ENCODE data around the gene VAMP5.
A peak's percentile ranks its signal among the peaks of the same experiment; 100 is the strongest.
"Not testable (repeated sequence)": the region's sequence is repeated elsewhere in the genome, so short reads cannot be mapped to it uniquely, and the experiment has no call there.

The VAMP5 gene

DNA sequence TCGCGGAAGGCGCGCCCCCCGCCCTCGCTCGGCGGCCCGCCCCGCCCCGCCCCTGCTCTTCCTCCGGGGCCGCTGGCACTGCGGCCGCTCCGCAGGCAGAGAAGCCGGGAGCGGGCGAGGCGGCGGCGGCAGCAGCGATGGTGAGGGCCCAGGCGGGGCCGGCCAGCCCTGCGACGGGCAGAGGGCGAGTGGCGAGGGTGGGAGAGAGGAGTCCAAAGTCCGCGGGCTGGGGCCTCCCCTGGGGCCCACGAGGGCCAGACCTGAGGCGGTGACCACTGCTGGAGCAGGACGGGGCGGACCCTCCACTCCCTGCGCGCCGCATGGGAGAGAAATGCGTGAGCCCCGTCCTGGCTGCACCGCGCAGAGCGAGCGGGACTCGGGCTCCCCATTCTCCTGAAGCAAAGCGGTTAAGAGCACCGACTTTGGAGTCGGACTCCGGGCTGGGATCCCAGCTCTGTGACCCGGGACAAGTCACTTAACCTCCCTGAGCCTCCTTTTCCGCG lies at the start of gene VAMP5:
VAMP5 (plus strand) TSS at position 78 of the 503 bp plus-strand sequence; CDS start at position 138, 60 bp downstream.
- DNase-seq (ENCODE audit: low spot score): no peak

- no peak for DNase-seq (ENCODE audit: low spot score)
Measured at GRCh38 chr2:85534881-85535280, 49.4 kb upstream of the VAMP5 start.

GRCh38 chr2:85536479-85536878 lies 47.8 kb upstream of the VAMP5 start:
- no peak for DNase-seq (ENCODE audit: low spot score)

DNA sequence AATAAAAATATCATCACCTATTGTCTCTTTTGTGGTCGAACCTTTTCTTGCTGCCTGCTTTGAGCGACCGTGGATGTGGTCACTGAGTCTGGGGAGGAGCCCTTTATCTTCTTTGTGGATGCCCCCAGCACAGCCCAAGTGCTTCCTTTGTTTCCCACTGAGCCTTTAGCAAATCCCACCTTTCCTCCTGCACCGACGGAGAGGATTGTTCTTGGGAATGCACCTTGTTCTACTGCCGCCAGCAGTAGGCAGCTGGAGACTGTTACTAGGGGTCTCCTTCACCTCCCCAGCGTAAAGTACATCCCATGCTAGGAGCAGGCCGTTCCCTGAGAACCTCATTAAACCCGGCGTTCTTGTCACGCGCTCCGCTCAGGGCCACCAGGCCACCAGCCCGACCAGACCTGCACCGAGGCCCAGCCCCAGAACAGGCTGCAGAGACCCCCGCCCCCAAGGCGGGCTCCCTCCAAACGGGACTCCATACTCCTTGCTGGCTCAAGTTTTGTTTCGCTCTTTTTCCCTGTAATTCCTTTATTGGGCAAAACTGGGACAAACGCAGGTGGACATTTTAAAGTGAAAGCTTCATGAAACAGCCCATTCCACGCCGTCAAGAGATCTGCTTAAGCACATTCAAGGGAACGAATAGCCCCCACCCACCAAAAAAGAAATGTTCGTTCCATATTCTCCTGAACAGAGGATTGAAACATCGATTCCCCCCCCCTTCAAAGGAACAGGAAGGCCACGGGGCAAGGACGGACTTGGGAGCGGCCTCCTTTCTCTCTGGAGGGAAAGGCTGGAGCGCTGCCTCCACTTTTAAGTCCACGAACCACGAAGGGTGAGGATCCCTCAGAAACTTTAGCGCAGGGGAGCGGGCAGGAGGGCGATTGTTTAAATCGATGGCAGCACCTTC lies 46.4 kb upstream of the VAMP5 start:
- no peak for DNase-seq (ENCODE audit: low spot score)

DNA sequence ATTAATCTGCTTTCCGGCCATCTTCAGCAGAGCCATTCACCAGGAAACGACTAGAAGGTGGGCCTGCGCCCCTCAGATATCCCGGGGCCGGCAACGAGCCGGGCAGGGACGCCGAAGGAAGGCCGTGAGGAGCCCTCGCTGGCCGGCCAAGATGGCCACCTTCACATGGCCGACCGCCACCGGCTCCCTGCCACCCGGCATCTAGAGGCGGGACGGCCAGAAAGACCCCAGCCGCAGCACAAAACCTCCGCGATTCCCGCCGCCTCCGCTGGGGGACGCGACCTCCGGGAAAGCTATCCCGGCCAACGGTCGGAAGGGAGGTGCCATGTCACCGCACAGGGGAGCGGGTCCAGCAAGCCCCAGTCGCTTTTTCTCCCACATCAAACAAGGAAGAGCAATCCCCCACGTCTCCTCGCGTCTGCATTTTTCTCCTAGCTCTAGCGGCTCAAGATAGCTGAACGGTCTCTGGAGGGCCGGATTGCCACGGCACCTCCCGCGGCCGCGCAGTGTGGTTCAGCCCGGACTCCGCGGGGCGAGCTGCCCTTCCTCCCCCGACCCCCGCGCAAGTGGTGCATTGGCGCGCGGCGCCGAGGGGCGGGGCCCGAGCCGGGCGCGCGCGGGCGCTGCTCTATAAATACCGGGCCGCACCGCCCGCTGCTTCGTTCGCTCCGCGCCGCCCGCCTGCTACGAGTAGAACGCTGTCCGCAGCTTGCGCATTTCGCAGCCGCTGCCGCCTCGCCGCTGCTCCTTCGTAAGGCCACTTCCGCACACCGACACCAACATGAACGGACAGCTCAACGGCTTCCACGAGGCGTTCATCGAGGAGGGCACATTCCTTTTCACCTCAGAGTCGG lies 45.5 kb upstream of the VAMP5 start, which contains the start of gene MAT2A:
MAT2A (plus strand) TSS at position 662 of the 854 bp plus-strand sequence; CDS start at position 782, 120 bp downstream.
- DNase-seq (ENCODE audit: low spot score): peak; percentile 88

- no peak for DNase-seq (ENCODE audit: low spot score)
Measured at GRCh38 chr2:85539361-85540132, 44.7 kb upstream of the VAMP5 start.

DNA sequence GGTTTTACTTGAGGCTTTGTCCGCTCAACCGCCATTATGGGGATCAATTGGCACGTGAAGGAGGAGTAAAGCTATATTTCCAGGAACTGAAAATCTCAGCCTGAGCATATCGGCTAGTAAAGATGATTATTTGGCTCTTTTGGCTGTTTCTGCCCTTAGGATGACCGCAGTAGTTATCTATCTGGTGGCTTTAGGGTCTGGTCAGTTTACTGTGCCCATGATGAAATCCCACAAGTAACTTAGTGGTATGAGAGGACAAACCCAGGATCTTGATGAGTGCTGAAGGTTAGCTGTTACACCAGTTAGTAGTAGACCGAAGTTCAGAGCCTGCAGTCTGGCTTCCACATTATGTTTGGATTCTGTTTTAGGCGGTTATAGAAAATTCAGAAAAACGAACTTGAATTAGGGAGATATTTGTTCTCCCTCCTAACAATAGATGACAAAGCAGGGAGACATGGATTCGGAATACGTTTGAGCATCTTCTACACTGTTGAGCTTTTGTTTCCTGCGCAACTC lies 44.0 kb upstream of the VAMP5 start:
- no peak for DNase-seq (ENCODE audit: low spot score)

DNA sequence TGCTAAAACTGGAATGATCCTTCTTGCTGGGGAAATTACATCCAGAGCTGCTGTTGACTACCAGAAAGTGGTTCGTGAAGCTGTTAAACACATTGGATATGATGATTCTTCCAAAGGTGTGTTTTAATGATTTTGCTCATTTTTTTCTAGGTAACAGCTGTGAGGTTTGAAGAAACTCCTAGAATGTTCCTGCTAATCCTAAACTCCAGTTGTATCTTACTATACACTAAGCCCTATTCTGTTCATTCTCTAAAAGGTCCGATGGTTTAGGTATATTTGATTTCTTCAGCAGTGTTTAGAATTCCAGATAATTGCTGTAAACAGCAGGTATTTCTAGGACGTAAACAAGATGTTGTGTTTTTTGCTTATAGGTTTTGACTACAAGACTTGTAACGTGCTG lies 43.0 kb upstream of the VAMP5 start:
- no peak for DNase-seq (ENCODE audit: low spot score)

- no peak for DNase-seq (ENCODE audit: low spot score)
Measured at GRCh38 chr2:85541753-85542457, 42.3 kb upstream of the VAMP5 start.

- DNase-seq (ENCODE audit: low spot score): no peak
Measured at GRCh38 chr2:85542777-85543176, 41.5 kb upstream of the VAMP5 start.

GRCh38 chr2:85544254-85544691 lies 40.0 kb upstream of the VAMP5 start:
- not testable (repeated sequence) for DNase-seq (ENCODE audit: low spot score)

DNA sequence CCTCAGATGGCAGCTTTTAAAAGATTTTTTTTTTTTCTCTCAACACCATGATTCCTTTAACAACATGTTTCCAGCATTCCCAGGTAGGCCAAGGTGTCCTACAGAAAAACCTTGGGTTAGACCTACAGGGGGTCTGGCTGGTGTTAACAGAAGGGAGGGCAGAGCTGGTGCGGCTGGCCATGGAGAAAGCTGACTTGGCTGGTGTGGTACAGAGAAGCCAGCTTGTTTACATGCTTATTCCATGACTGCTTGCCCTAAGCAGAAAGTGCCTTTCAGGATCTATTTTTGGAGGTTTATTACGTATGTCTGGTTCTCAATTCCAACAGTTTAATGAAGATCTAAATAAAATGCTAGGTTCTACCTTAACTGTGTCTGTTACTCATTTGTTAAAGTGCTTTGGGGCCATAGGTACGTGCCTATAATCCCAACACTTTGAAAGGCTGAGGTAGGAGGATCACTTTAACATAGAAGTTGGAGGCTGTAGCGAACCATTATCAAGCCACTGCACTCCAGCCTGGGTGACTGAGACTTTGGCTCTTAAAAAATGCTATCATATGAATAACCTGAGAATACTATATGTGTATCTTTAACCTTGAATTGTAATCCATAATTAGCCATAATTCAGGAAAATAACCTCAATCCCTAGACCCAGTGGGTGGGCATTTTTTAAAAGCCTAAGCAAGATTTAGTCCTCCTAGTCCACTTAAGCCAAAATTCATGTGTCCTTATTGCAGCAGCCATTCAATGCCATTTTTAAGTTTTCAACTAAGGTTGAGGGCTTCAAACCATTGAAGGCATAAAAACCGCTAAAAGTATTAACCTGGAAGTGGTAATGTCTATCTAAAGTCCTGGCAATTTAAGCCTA lies 39.1 kb upstream of the VAMP5 start:
- DNase-seq (ENCODE audit: low spot score): not testable (repeated sequence)

GRCh38 chr2:85545780-85546240 lies 38.4 kb upstream of the VAMP5 start:
- no peak for DNase-seq (ENCODE audit: low spot score)

GRCh38 chr2:85547089-85547858 lies 37.0 kb upstream of the VAMP5 start:
- no peak for DNase-seq (ENCODE audit: low spot score)

- DNase-seq (ENCODE audit: low spot score): no peak
Measured at GRCh38 chr2:85547859-85548607, 36.2 kb upstream of the VAMP5 start.

- DNase-seq (ENCODE audit: low spot score): no peak
Measured at GRCh38 chr2:85548608-85548900, 35.7 kb upstream of the VAMP5 start.

DNA sequence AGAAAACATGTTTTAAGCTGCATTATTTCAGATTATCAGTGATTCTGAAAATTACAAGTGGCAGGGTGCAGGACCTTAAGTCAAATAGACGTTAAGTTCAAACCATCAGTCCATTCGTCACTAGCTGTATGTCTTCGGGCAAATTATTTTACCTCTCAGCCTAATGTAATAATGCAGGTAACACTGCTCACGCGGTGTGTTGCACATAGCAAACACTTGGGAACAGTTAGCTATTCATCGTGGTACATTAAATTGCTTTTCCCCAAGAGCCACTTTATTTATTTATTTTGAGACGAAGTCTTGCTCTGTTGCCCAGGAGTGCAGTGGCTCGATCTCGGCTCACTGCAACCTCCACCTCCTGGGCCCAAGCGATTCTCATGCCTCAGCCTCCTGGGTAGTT lies 35.1 kb upstream of the VAMP5 start:
- DNase-seq (ENCODE audit: low spot score): no peak

DNA sequence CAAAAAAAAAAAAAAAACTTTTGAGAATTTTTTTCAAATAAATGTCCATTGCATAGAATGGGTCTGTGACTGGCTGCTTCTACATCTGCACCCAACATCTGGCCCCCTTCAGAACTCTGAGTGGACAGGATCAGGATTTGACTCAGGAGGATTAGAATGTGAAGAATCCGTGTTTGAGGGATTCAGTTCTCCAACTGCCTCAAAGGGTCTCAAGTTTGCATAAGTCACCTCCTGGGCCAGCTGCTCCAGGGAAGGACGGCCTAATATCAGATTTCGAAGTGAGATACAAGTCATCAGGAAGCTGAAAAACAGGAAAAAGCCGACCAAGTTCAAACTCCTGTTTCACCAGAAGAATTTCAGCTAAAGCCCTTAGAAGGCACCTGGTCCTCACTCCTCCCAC lies 34.4 kb upstream of the VAMP5 start:
- DNase-seq (ENCODE audit: low spot score): no peak

All from kidney capillary endothelial cell (primary cell).